ENCODE data around the gene MMP26. TPM values are rescaled to one million over a fixed set of nuclear protein-coding genes. Genes with fewer than 3 reads are reported as not detected.

MMP26 gene
- total and polyA plus RNA-seq, 4 donors: not detected

- H3K9ac ChIP-seq (ENCODE audit: low read depth in 1 of 2, low read length in 2 of 2): no peak overlapping the region
- H3K27me3 ChIP-seq (ENCODE audit: control insufficient read depth in 4 of 4, insufficient read depth in 4 of 4, low read length in 3 of 4): peaks cover 0 to 4% (median 0%) of the 10 kb centered on the region in 4 donors
- H3K27ac ChIP-seq (ENCODE audit: low read depth in 1 of 2, low read length in 2 of 2): no peak overlapping the region
- no peaks in the 10 kb centered on the region for H3K4me1 ChIP-seq (ENCODE audit: control insufficient read depth in 4 of 4, insufficient read depth in 4 of 4, low read length in 3 of 4)
- no peak overlapping the region for H3K4me3 ChIP-seq (ENCODE audit: low read depth in 1 of 3, low read length in 3 of 3)
- WGBS: 83% methylated on average over 3 of the region's 3 CpGs
- no peak for DNase-seq (ENCODE audit: low spot score)
- no peaks in the 10 kb centered on the region for H3K36me3 ChIP-seq (ENCODE audit: control insufficient read depth in 4 of 4, insufficient read depth in 3 of 4, low read depth in 1 of 4, low read length in 3 of 4)
- H3K9me3 ChIP-seq (ENCODE audit: control insufficient read depth in 4 of 4, low read length in 3 of 4): no peaks in the 10 kb centered on the region
- no peak for TF ChIP-seq GABPA (IDR thresholded peaks at IDR 0.05 in 1 of 2, conservative IDR thresholded peaks at IDR 0.05 in 1 of 2)
- no peak for TF ChIP-seq FOXA2 (IDR thresholded peaks at IDR 0.05)
- TF ChIP-seq MAX (IDR thresholded peaks at IDR 0.05): no peak
- TF ChIP-seq ATF3 (IDR thresholded peaks at IDR 0.05): no peak
- no peak for TF ChIP-seq FOXA1 (IDR thresholded peaks at IDR 0.05)
- TF ChIP-seq HNF4A (conservative IDR thresholded peaks at IDR 0.05): no peak
- TF ChIP-seq SP1 (IDR thresholded peaks at IDR 0.05): no peak
- no peak for TF ChIP-seq RAD21 (IDR thresholded peaks at IDR 0.05)
- TF ChIP-seq YY1 (IDR thresholded peaks at IDR 0.05): no peak
- TF ChIP-seq EGR1 (IDR thresholded peaks at IDR 0.05; ENCODE audit: low read depth in 2 of 2): no peak
- no peak for TF ChIP-seq RXRA (IDR thresholded peaks at IDR 0.05)
- no peak for TF ChIP-seq CTCF (IDR thresholded peaks at IDR 0.05; ENCODE audit: low read depth, low read length, missing input control)
Measured at GRCh38 chr11:4664183-4664582, 40.4 kb upstream of the MMP26 start.

GRCh38 chr11:4664786-4665185 is 39.8 kb upstream of the MMP26 start:
- H3K9me3 ChIP-seq (ENCODE audit: control insufficient read depth in 4 of 4, low read length in 3 of 4): no peaks in the 10 kb centered on the region
- no peak overlapping the region for H3K4me3 ChIP-seq (ENCODE audit: low read depth in 1 of 3, low read length in 3 of 3)
- no peak for TF ChIP-seq CTCF (IDR thresholded peaks at IDR 0.05; ENCODE audit: low read depth, low read length, missing input control)
- no peak for TF ChIP-seq GABPA (IDR thresholded peaks at IDR 0.05 in 1 of 2, conservative IDR thresholded peaks at IDR 0.05 in 1 of 2)
- no peak for TF ChIP-seq RAD21 (IDR thresholded peaks at IDR 0.05)
- no peak for TF ChIP-seq MAX (IDR thresholded peaks at IDR 0.05)
- no peak for TF ChIP-seq EGR1 (IDR thresholded peaks at IDR 0.05; ENCODE audit: low read depth in 2 of 2)
- no peak for TF ChIP-seq HNF4G (IDR thresholded peaks at IDR 0.05)
- TF ChIP-seq FOXA2 (IDR thresholded peaks at IDR 0.05): no peak
- no peak for TF ChIP-seq NR2F2 (IDR thresholded peaks at IDR 0.05)
- TF ChIP-seq RXRA (IDR thresholded peaks at IDR 0.05): no peak
- no peak for TF ChIP-seq HNF4A (conservative IDR thresholded peaks at IDR 0.05)
- no peak for TF ChIP-seq JUND (IDR thresholded peaks at IDR 0.05)
- no peaks in the 10 kb centered on the region for H3K36me3 ChIP-seq (ENCODE audit: control insufficient read depth in 4 of 4, insufficient read depth in 3 of 4, low read depth in 1 of 4, low read length in 3 of 4)
- H3K9ac ChIP-seq (ENCODE audit: low read depth in 1 of 2, low read length in 2 of 2): no peak overlapping the region
- DNase-seq (ENCODE audit: low spot score): no peak
- H3K27ac ChIP-seq (ENCODE audit: low read depth in 1 of 2, low read length in 2 of 2): no peak overlapping the region
- H3K4me1 ChIP-seq (ENCODE audit: control insufficient read depth in 4 of 4, insufficient read depth in 4 of 4, low read length in 3 of 4): no peaks in the 10 kb centered on the region
- WGBS: 74% methylated on average over 3 of the region's 3 CpGs
- H3K27me3 ChIP-seq (ENCODE audit: control insufficient read depth in 4 of 4, insufficient read depth in 4 of 4, low read length in 3 of 4): peaks cover 0 to 4% (median 0%) of the 10 kb centered on the region in 4 donors
